ENCODE measurements around the gene C4orf50. TPM values are rescaled to one million over a fixed set of nuclear protein-coding genes. Genes with fewer than 3 reads are reported as not detected.

Gene C4orf50
- total RNA-seq, 1 donor from 2014 or later: 0.09 TPM

DNA sequence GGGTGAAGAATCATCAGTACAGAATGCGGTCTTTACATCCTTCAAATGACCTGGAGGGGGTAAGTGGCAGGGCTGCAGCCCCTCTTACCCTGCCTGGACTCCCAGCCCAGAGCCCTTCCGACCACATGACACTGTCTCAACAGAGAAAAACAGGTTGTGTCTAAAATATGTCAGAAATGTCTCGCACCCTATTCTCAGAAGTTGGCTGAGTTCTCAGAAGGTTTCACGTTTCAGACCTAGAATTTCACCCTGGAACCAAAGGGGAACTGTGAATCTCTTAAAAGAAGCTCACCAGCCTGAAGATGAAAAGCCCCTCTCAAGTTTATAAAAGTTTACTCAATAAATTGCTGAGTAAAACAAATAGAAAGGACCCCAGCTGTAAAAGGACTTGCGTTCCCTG is 118.3 kb downstream of the C4orf50 start:
- TF ChIP-seq, protein P1, sequence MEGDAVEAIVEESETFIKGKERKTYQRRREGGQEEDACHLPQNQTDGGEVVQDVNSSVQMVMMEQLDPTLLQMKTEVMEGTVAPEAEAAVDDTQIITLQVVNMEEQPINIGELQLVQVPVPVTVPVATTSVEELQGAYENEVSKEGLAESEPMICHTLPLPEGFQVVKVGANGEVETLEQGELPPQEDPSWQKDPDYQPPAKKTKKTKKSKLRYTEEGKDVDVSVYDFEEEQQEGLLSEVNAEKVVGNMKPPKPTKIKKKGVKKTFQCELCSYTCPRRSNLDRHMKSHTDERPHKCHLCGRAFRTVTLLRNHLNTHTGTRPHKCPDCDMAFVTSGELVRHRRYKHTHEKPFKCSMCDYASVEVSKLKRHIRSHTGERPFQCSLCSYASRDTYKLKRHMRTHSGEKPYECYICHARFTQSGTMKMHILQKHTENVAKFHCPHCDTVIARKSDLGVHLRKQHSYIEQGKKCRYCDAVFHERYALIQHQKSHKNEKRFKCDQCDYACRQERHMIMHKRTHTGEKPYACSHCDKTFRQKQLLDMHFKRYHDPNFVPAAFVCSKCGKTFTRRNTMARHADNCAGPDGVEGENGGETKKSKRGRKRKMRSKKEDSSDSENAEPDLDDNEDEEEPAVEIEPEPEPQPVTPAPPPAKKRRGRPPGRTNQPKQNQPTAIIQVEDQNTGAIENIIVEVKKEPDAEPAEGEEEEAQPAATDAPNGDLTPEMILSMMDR (IDR thresholded peaks at IDR 0.05): no peak
- peaks cover 4% of the 10 kb centered on the region for H3K9me3 ChIP-seq
- no peak for ATAC-seq
- H3K27ac ChIP-seq: no peak overlapping the region
- H3K4me1 ChIP-seq: no peaks in the 10 kb centered on the region
- no peaks in the 10 kb centered on the region for H3K36me3 ChIP-seq
- intact Hi-C loops (cut with DNase I): no loop called here
- peaks cover 31% of the 10 kb centered on the region for H3K27me3 ChIP-seq (ENCODE audit: low read depth)
- H3K4me3 ChIP-seq: no peak overlapping the region
- no peak for DNase-seq

DNA sequence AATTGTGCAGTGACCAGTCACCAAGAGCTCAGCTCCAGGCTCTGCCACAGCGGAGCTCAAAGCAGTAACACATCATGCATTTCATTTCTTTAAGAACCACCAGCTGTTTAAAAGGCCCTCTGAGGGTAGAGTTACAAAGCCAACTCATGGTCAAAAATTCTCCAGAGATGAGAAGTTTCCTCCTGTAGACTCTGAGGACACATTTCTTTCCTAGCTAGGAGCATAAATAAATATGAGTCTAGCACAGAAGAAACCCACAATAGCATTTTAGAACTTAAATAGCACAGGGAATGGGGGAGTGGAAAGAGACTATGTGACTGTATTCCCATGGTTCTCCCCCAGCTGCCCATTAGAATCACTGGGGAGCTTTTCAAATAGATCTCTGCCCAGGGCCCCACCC is 118.8 kb downstream of the C4orf50 start:
- Histone ChIP-seq H3K4me3 (no peak overlapping the region), H3K27me3 (ENCODE audit: low read depth) (peaks cover 36% of the 10 kb centered on the region), H3K9me3 (peaks cover 4% of the 10 kb centered on the region), H3K36me3 (no peaks in the 10 kb centered on the region), H3K27ac (no peak overlapping the region), H3K4me1 (no peaks in the 10 kb centered on the region)
- TF ChIP-seq, protein P1 (IDR thresholded peaks at IDR 0.05): no peak
- DNase-seq (no peak), ATAC-seq (no peak)
- intact Hi-C loops (cut with DNase I): no loop called here

DNA sequence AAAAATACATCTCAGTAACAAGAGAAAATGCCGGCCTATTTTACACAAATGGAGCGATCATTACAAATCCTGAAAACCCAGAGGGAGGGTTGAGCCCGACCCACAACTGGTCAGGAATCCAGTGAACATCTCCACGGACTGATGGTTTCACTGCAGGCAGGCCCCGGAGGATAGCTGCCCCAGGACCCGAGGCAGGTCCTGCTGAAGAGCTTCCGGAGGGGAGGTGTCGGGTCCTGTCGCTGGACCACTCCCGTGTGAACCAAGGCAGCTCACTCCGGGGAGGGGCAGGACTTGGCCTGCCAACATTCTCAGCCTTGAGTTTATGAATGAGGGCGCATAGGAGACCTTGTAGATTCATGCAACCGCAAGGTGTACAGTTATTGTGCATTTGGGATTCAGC is 120.6 kb downstream of the C4orf50 start:
- H3K36me3 ChIP-seq: no peaks in the 10 kb centered on the region
- intact Hi-C loops (cut with DNase I): no loop called here
- TF ChIP-seq, protein P1 (IDR thresholded peaks at IDR 0.05): no peak
- H3K4me3 ChIP-seq: no peak overlapping the region
- H3K27me3 ChIP-seq (ENCODE audit: low read depth): peaks cover 49% of the 10 kb centered on the region
- H3K27ac ChIP-seq: no peak overlapping the region
- H3K9me3 ChIP-seq: peaks cover 4% of the 10 kb centered on the region
- ATAC-seq (no peak), DNase-seq (no peak)
- H3K4me1 ChIP-seq: no peaks in the 10 kb centered on the region

DNA sequence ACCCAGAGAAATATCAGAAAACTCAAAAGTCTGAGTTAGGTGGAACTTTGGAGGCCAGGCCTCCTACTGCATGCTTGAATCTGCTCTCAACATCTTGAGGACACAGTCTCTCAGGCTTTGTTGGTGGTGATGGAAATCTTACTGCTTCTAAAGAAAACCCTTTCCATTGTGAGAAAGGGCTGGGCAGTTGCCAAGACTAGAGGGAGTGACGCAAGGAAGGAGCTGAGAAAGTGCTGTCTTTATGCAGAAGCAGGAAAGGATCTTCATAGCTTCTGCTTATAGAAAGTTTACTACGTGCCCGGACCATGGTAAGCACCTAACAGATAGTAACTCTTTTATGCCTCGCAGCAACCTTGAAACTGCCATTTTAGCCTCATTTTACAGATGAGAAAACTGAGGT is 122.9 kb downstream of the C4orf50 start:
- TF ChIP-seq, protein P1 (IDR thresholded peaks at IDR 0.05): no peak
- peaks cover 4% of the 10 kb centered on the region for H3K9me3 ChIP-seq
- ATAC-seq (no peak), DNase-seq (no peak)
- H3K4me1 ChIP-seq: peaks cover 4% of the 10 kb centered on the region
- no peaks in the 10 kb centered on the region for H3K36me3 ChIP-seq
- H3K27ac ChIP-seq: no peak overlapping the region
- H3K27me3 ChIP-seq (ENCODE audit: low read depth): peaks cover 63% of the 10 kb centered on the region
- intact Hi-C loops (cut with DNase I): no loop called here
- H3K4me3 ChIP-seq: no peak overlapping the region

DNA sequence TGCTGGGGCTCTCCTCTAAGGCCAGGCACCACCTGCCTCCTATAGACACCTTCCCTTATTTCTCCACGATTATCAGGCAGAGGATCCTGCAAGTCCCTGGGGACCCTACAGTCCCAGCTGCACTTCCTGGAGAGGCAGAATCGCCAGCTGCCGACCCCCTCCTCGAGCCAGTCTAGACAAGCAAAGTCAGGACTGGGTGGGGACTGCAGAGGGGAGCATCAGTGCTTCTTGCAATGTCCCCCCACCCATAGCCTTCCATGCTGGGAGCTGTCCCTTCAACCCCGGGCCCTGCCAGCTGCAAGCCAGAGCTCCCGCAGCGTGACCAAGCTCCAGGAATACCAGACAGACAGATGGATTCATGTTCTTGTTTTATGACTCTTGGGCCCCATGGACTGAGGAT is 124.0 kb downstream of the C4orf50 start:
- Histone ChIP-seq H3K9me3 (peaks cover 4% of the 10 kb centered on the region), H3K4me1 (peaks cover 4% of the 10 kb centered on the region), H3K27ac (no peak overlapping the region), H3K36me3 (no peaks in the 10 kb centered on the region), H3K27me3 (ENCODE audit: low read depth) (peaks cover 73% of the 10 kb centered on the region), H3K4me3 (no peak overlapping the region)
- ATAC-seq (no peak), DNase-seq (no peak)
- intact Hi-C loops (cut with DNase I): no loop called here
- TF ChIP-seq, protein P1 (IDR thresholded peaks at IDR 0.05): no peak

DNA sequence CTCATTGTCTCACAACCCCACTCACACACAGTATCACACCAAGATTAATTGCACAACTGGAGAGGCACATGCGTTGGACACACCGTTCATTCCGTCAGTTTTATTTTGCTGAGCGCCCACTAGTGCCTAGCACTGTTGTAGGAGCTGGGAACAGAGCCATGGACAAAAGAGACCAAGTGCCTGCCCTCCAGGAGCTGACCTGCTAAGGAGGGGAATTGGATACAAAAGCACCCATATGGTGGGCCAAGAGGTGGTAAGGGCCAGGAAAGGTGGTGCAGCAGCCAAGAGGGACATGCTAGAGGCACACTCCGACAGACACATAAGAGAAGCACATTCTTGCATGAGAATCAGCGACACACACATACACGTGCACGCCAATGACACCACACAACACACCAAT is 124.6 kb downstream of the C4orf50 start:
- intact Hi-C loops (cut with DNase I): no loop called here
- ATAC-seq (no peak), DNase-seq (no peak)
- Histone ChIP-seq H3K27me3 (ENCODE audit: low read depth) (peaks cover 80% of the 10 kb centered on the region), H3K4me1 (peaks cover 4% of the 10 kb centered on the region), H3K4me3 (no peak overlapping the region), H3K27ac (no peak overlapping the region), H3K36me3 (no peaks in the 10 kb centered on the region), H3K9me3 (peaks cover 4% of the 10 kb centered on the region)
- TF ChIP-seq, protein P1 (IDR thresholded peaks at IDR 0.05): no peak
